C4-2B (cell line): ENCODE data around the gene RBMS1.

Experiments
- H3K27ac ChIP-seq: fragments of 450-650 bp; 2 replicates; pipeline ENCODE4 v1.5.1; 2017
- ZFX ChIP-seq: fragments of 450-650 bp; IDR thresholded peaks from 2 replicates; pipeline ENCODE4 v1.6.1; 2017
- TF ChIP-seq, protein P1 (sequence below): fragments of 450-650 bp; conservative IDR thresholded peaks from 2 replicates; pipeline ENCODE4 v1.5.1; 2017; ENCODE audit warnings: mild to moderate bottlenecking

RBMS1 gene

GRCh38 chr2:160224060-160224459, 269.5 kb downstream of the RBMS1 start:
- TF ChIP-seq, protein P1, sequence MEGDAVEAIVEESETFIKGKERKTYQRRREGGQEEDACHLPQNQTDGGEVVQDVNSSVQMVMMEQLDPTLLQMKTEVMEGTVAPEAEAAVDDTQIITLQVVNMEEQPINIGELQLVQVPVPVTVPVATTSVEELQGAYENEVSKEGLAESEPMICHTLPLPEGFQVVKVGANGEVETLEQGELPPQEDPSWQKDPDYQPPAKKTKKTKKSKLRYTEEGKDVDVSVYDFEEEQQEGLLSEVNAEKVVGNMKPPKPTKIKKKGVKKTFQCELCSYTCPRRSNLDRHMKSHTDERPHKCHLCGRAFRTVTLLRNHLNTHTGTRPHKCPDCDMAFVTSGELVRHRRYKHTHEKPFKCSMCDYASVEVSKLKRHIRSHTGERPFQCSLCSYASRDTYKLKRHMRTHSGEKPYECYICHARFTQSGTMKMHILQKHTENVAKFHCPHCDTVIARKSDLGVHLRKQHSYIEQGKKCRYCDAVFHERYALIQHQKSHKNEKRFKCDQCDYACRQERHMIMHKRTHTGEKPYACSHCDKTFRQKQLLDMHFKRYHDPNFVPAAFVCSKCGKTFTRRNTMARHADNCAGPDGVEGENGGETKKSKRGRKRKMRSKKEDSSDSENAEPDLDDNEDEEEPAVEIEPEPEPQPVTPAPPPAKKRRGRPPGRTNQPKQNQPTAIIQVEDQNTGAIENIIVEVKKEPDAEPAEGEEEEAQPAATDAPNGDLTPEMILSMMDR = no peak
- no peak for TF ChIP-seq ZFX
- H3K27ac ChIP-seq = no peak overlapping the region

- no peak overlapping the region for H3K27ac ChIP-seq
- TF ChIP-seq, protein P1 = no peak
- no peak for TF ChIP-seq ZFX
These were observed 270.0 kb downstream of the RBMS1 start for GRCh38 chr2:160223560-160223959.

DNA sequence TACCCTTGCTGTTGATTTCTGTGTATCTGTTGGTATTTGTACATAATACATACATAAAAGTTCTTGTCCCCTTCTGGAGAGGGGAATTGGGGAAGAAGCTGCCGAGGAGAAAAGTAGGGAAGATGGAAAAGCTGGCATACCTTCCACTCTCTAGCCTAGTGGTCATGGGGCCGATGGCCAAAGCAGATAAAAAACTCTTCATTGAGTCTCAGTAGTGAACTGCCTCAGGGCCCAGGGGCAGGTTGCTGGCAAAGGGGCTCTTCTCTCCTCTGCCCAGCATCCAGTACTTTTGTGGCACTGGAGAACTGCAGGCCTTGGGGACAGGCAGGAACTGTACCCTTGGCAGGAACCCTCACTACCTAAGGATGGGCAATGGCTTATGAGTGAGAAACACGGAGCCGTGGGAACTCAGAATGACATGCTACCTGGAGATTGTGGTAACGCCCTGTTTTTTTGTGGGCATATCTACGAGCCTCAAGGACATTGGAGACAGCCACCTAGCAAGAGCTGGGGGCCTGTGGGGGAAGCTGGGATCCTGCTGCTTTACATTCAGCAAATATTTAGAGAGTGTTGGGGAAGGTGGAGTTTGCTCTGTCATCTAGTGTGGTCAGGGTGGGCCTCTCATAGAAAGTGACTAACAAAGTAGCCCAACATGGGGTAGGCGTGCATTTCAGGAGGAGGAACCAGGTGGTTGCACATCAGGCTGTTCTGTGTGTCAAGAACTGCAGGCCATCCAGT, 270.9 kb downstream of the RBMS1 start:
- TF ChIP-seq, protein P1 = no peak
- no peak for TF ChIP-seq ZFX

More for the DNA sequence above, 270.9 kb downstream of the RBMS1 start:
- H3K27ac ChIP-seq = no peak overlapping the region
